Epithelial cell of proximal tubule (primary cell): ENCODE measurements around the gene IFITM10. TPM values are rescaled to one million over a fixed set of nuclear protein-coding genes. Genes with fewer than 3 reads are reported as not detected.

Source experiments
- DNase-seq: peaks from one replicate; pipeline ENCODE4 v3.0.0-alpha.2; 2011; ENCODE audit warnings: low read depth
- H3K4me3 ChIP-seq: 2 replicates; pipeline ENCODE4 v1.5.1; 2011; ENCODE audit warnings: low read depth, mild to moderate bottlenecking, low read length
- CTCF ChIP-seq: conservative IDR thresholded peaks from 2 replicates; pipeline ENCODE4 v1.5.1; 2012; ENCODE audit warnings: low read depth, mild to moderate bottlenecking, low read length
- total RNA-seq: library from RNA; depleted of rRNA; stranded (reverse); fragments of >200 nt; gene quantifications from 2 replicates; pipeline ENCODE4 v1.2.3, GENCODE V29; 2015

IFITM10 gene
- total RNA-seq, 1 donor from 2014 or later: not detected

- no peak for DNase-seq
- no peak for TF ChIP-seq CTCF
- no peak overlapping the region for H3K4me3 ChIP-seq
Observed at GRCh38 chr11:1757861-1758610, 7.6 kb upstream of the IFITM10 start.

- no peak for TF ChIP-seq CTCF
- no peak for DNase-seq
- no peak overlapping the region for H3K4me3 ChIP-seq
Observed at GRCh38 chr11:1756791-1757771, 6.7 kb upstream of the IFITM10 start.

- H3K4me3 ChIP-seq: no peak overlapping the region
- no peak for TF ChIP-seq CTCF
- DNase-seq: no peak
Observed at GRCh38 chr11:1755692-1756561, 5.5 kb upstream of the IFITM10 start.

- no peak overlapping the region for H3K4me3 ChIP-seq
- no peak for DNase-seq
- no peak for TF ChIP-seq CTCF
Observed at GRCh38 chr11:1755344-1755691, 4.9 kb upstream of the IFITM10 start.

- DNase-seq: no peak
- no peak overlapping the region for H3K4me3 ChIP-seq
- no peak for TF ChIP-seq CTCF
Observed at GRCh38 chr11:1754376-1755150, 4.2 kb upstream of the IFITM10 start.

GRCh38 chr11:1753929-1754305, 3.5 kb upstream of the IFITM10 start:
- DNase-seq: no peak
- no peak overlapping the region for H3K4me3 ChIP-seq
- no peak for TF ChIP-seq CTCF
